ENCODE results near the gene SH2D7.
A peak's percentile ranks its signal among the peaks of the same experiment; 100 is the strongest.

SH2D7 gene

DNA sequence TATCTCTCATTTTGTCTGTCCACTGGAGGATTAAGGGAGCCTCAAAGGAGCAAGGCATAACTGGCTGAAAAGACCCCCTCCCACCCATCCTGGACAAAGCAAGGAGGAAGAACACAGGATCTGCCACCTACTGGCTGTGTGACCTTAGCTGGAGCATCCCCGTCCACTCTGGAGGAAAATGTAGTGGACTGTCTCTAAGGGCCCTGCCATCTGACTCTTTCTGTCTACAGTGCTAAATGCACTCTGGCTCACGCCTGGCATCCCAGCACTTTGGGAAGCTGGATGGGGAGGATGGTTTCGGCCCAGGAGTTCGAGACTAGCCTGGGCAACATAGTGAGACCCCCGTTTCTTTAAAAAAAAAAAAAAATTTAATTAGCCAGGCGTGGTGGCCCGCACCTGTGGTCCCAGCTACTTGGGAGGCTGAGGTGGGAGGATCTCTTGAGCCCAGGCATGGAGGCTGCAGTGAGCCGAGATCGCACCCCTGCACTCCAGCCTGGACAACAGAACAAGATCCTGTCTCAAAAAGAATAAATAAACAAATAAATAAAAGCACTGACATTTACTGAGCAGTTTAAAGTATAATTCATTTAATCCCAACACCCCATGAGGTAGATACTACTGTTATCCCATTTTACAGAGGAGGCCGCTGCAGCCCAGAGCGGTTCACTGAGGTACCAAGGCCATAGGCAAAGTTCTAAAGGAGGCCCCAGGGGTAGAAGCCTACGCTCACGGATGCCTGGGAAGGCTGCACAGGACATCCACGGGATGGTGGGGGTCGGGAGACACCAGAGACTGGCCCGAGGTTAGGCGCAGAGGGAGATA, 15.9 kb upstream of the SH2D7 start:
- in situ Hi-C loops (cut with MboI; ENCODE audit: low sequenced_read_pairs, unreplicated experiment), result no loop called here
- no peak for DNase-seq (ENCODE audit: low spot score)
- TF ChIP-seq, protein P1, sequence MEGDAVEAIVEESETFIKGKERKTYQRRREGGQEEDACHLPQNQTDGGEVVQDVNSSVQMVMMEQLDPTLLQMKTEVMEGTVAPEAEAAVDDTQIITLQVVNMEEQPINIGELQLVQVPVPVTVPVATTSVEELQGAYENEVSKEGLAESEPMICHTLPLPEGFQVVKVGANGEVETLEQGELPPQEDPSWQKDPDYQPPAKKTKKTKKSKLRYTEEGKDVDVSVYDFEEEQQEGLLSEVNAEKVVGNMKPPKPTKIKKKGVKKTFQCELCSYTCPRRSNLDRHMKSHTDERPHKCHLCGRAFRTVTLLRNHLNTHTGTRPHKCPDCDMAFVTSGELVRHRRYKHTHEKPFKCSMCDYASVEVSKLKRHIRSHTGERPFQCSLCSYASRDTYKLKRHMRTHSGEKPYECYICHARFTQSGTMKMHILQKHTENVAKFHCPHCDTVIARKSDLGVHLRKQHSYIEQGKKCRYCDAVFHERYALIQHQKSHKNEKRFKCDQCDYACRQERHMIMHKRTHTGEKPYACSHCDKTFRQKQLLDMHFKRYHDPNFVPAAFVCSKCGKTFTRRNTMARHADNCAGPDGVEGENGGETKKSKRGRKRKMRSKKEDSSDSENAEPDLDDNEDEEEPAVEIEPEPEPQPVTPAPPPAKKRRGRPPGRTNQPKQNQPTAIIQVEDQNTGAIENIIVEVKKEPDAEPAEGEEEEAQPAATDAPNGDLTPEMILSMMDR (IDR thresholded peaks at IDR 0.05; ENCODE audit: borderline replicate concordance, control extremely low read depth, extremely low read depth, insufficient read depth, missing control alignments), result no peak

DNA sequence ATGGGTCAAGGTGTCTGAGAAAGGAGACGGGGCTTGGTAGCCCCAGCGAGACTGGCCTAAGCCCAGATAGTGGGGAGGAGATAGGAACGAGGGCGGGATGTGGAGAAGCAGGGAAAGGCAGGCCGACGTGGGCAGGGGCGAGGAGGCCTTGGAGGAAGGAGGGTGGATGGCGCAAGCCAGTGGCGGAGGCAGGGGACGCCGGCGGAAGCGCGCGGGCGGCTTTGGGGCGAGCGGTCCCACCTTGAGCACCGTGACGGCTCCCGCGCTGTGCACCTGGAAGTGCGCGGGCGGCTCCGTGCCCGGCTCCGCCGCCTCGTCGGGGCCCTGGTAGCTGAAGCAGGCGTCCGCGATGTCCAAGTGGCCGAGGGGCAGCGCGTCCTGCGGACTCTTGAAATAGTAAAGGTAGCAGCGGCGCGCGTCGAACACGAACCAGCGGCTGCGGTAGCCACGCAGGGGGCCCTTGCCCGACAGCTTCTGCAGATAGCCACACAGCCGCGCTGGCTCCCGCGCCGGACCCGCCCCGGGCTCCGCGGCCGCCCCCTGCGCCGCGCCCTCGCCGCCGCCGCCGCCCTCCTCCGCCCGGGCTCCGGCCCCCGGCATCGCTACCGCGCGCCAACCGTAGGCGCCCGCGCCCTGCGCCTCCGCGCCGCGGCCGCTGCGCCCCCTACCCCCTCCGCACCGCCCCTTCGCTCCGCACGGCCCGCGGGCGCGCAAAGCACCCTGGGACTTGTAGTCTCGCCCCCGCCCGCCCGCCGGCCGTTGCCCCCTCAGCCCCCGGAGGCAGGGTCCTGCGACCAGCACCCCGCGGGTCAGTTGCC, 15.1 kb upstream of the SH2D7 start, which contains the start of gene TBC1D2B:
Gene TBC1D2B (minus strand): TSS at position 659 of the 818 bp plus-strand sequence. CDS start 59 bp downstream, at position 600.
- in situ Hi-C loops (cut with MboI; ENCODE audit: low sequenced_read_pairs, unreplicated experiment), result no loop called here
- peak; percentile 86 for DNase-seq (ENCODE audit: low spot score)
- TF ChIP-seq, protein P1 (IDR thresholded peaks at IDR 0.05; ENCODE audit: borderline replicate concordance, control extremely low read depth, extremely low read depth, insufficient read depth, missing control alignments), result peak; percentile 10

DNA sequence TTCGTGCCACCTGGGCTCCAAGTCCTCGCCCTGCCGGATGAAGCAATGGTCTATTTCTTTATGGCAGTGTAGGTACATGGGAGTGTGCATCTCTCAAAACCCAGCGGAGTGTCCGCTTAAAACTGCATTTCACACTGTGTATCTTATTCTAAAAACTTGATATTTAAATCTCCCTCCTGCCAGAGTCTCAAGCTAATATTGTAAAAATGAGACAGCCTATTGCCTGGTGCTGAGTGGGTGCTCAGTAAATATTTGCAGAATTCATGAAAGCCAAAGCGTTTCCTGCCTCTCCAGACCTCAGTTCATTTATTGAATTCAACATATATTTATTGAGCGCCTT, 14.5 kb upstream of the SH2D7 start:
- DNase-seq (ENCODE audit: low spot score), result no peak
- TF ChIP-seq, protein P1 (IDR thresholded peaks at IDR 0.05; ENCODE audit: borderline replicate concordance, control extremely low read depth, extremely low read depth, insufficient read depth, missing control alignments), result no peak
- in situ Hi-C loops (cut with MboI; ENCODE audit: low sequenced_read_pairs, unreplicated experiment), result no loop called here

DNA sequence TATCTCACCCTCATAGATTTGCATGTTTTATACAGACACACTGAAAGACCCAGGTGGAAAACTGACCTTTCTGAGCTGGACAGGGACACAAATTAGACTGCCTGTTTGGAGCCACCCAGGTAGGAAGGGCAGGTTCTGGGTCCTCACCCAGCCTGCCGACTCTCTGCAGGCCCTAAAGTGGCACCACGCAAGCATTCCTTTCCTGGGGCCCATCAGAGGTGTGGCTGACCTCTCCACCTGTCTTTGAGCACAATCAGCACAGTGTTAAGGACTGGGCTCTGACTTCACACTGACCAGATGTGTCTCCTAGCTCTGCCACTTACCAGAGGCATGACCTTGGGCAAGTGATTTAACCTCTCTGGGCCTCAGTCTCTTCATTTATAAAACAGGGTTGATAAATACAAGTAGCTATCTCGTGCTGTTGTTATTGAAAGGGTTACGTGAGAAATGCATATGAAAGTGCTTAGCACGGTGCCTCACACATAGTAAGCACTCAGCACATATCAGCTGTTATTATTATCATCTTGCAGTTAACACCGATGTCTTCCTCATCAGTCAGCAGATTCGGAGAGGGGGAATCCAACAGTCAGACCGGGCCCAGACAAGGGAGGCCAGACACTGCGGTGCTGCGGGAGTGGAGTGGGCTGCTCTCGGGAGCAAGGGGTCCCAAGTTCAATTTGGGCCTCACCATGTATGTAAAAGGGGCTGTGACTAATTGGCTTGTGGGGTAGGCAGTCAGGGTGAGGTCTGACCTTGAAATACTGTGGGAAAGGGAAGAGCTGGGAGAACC, 12.9 kb upstream of the SH2D7 start:
- in situ Hi-C loops (cut with MboI; ENCODE audit: low sequenced_read_pairs, unreplicated experiment), result no loop called here

DNA sequence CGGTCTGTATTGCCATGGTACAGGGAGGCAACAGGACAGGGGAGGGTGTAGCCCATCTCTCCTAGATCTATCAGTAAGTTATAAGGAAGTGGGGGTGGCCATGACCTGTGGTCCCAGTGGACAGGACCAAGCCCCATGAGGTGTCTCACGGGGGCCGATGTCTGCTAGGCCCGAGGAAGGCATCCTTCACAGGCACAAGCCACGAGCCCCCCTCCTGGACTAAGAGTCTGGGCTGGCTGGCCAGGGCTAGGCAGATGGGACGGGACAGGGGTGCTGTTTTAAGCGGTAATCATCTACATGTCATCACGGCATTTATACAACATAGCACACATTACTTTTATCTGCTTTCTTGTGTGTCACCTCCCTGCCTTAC, 12.3 kb upstream of the SH2D7 start:
- in situ Hi-C loops (cut with MboI; ENCODE audit: low sequenced_read_pairs, unreplicated experiment), result no loop called here
- TF ChIP-seq, protein P1 (IDR thresholded peaks at IDR 0.05; ENCODE audit: borderline replicate concordance, control extremely low read depth, extremely low read depth, insufficient read depth, missing control alignments), result no peak
- DNase-seq (ENCODE audit: low spot score), result no peak

More for the DNA sequence above, 12.9 kb upstream of the SH2D7 start:
- TF ChIP-seq, protein P1 (IDR thresholded peaks at IDR 0.05; ENCODE audit: borderline replicate concordance, control extremely low read depth, extremely low read depth, insufficient read depth, missing control alignments), result no peak
- DNase-seq (ENCODE audit: low spot score), result no peak

DNA sequence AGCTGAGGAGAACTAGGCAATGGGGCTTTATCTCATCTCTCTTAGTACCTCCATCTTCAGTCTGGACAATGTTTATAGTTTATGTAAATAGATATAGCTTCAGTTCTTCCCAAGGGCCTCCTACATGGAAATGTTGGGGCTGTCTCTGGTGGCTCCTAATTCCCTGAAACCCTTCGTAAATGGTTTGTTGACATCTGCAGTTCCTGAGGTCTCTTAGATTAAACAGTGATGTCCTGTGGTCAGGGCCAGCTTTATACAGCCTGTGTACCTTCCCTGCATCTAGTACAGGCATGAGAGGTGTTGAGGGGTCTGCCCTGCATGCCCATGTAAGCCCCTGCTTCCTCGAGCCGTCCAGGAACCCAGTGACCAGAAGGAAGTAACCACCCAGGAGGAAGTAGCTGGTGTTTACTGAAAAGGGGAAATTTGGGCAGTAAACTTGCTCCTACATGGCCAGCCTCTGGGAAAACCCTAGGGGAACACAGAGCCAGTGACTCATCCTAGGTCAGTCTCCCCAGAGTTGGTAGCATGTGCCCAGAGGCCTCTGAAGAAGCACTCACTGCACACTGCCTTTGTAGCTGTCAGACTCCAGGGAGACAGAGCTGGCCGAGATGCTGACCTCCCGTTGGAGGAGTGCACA, 10.1 kb upstream of the SH2D7 start:
- no peak for DNase-seq (ENCODE audit: low spot score)
- TF ChIP-seq, protein P1 (IDR thresholded peaks at IDR 0.05; ENCODE audit: borderline replicate concordance, control extremely low read depth, extremely low read depth, insufficient read depth, missing control alignments), result no peak

More for the DNA sequence above, 10.1 kb upstream of the SH2D7 start:
- in situ Hi-C loops (cut with MboI; ENCODE audit: low sequenced_read_pairs, unreplicated experiment), result no loop called here
